Measurements from ENCODE around the gene SSR3. TPM values are rescaled to one million over a fixed set of nuclear protein-coding genes. Genes with fewer than 3 reads are reported as not detected.

The SSR3 gene
- total RNA-seq, 4 donors from 2014 or later: 96.8 to 172 (median 128) TPM

- no peaks in the 10 kb centered on the region for H3K27me3 ChIP-seq
- H3K27ac ChIP-seq: no peak overlapping the region
- H3K9me3 ChIP-seq: no peaks in the 10 kb centered on the region
- intact Hi-C loops (cut with DNase I; ENCODE audit: low total_unique reads): no loop called here
- no peak for DNase-seq
- H3K4me1 ChIP-seq: peaks cover 5 to 7% of the 10 kb centered on the region in 2 donors
- no peaks in the 10 kb centered on the region for H3K36me3 ChIP-seq
- no peak for TF ChIP-seq POLR2A (IDR thresholded peaks at IDR 0.05)
- no peak for TF ChIP-seq CTCF (IDR thresholded peaks at IDR 0.05)
- H3K4me3 ChIP-seq: no peak overlapping the region
Measured at GRCh38 chr3:156587760-156588069, 32.8 kb upstream of the SSR3 start.

GRCh38 chr3:156586905-156587759 lies 32.2 kb upstream of the SSR3 start:
- H3K36me3 ChIP-seq: no peaks in the 10 kb centered on the region
- intact Hi-C loops (cut with DNase I; ENCODE audit: low total_unique reads): no loop called here
- peaks cover 5 to 7% of the 10 kb centered on the region in 2 donors for H3K4me1 ChIP-seq
- no peak for TF ChIP-seq POLR2A (IDR thresholded peaks at IDR 0.05)
- no peak for TF ChIP-seq CTCF (IDR thresholded peaks at IDR 0.05)
- no peaks in the 10 kb centered on the region for H3K9me3 ChIP-seq
- H3K4me3 ChIP-seq: no peak overlapping the region
- H3K27ac ChIP-seq: peak overlapping the region in 1 of 2 donors; percentile 14
- H3K27me3 ChIP-seq: no peaks in the 10 kb centered on the region
- no peak for DNase-seq

- no peak for DNase-seq
- Histone ChIP-seq H3K9me3 (no peaks in the 10 kb centered on the region), H3K27me3 (no peaks in the 10 kb centered on the region), H3K4me1 (peaks cover 5 to 7% of the 10 kb centered on the region in 2 donors), H3K27ac (no peak overlapping the region), H3K4me3 (no peak overlapping the region), H3K36me3 (no peaks in the 10 kb centered on the region)
- intact Hi-C loops (cut with DNase I; ENCODE audit: low total_unique reads): no loop called here
- no peak for TF ChIP-seq POLR2A (IDR thresholded peaks at IDR 0.05)
- no peak for TF ChIP-seq CTCF (IDR thresholded peaks at IDR 0.05)
Measured at GRCh38 chr3:156583469-156583868, 28.6 kb upstream of the SSR3 start.

- no peak for DNase-seq
- intact Hi-C loops (cut with DNase I; ENCODE audit: low total_unique reads): no loop called here
- Histone ChIP-seq H3K9me3 (no peaks in the 10 kb centered on the region), H3K36me3 (no peaks in the 10 kb centered on the region), H3K27me3 (no peaks in the 10 kb centered on the region), H3K4me3 (no peak overlapping the region), H3K4me1 (peaks cover 3 to 6% of the 10 kb centered on the region in 2 donors), H3K27ac (no peak overlapping the region)
- no peak for TF ChIP-seq CTCF (IDR thresholded peaks at IDR 0.05)
- TF ChIP-seq POLR2A (IDR thresholded peaks at IDR 0.05): no peak
Measured at GRCh38 chr3:156582532-156583183, 27.7 kb upstream of the SSR3 start.

GRCh38 chr3:156581954-156582353 lies 27.0 kb upstream of the SSR3 start:
- no peaks in the 10 kb centered on the region for H3K36me3 ChIP-seq
- no peak overlapping the region for H3K4me3 ChIP-seq
- no peaks in the 10 kb centered on the region for H3K9me3 ChIP-seq
- no peak for DNase-seq
- no peak overlapping the region for H3K27ac ChIP-seq
- no peak for TF ChIP-seq POLR2A (IDR thresholded peaks at IDR 0.05)
- no peak for TF ChIP-seq CTCF (IDR thresholded peaks at IDR 0.05)
- no peaks in the 10 kb centered on the region for H3K27me3 ChIP-seq
- no peaks in the 10 kb centered on the region for H3K4me1 ChIP-seq
- intact Hi-C loops (cut with DNase I; ENCODE audit: low total_unique reads): no loop called here

Measured in uterus (tissue), 4 donors.